Keratinocyte (primary cell): Measurements from ENCODE around the gene CCNL2. TPM values are rescaled to one million over a fixed set of nuclear protein-coding genes. Genes with fewer than 3 reads are reported as not detected.

Experiments
- DNase-seq: peaks from one replicate; pipeline ENCODE4 v3.0.0-alpha.2; 2011; ENCODE audit warnings: low read depth, missing footprints, low spot score
- FAIRE-seq: peaks from 2 replicates; lab custom pipeline; 2011; peaks lifted over from hg19 to GRCh38; lab: Jason Lieb, UNC
- H2AFZ ChIP-seq: 2 replicates; pipeline ENCODE4 v1.6.0; 2012; ENCODE audit warnings: low read length, control low read depth, inconsistent platforms; ENCODE audit not compliant: control insufficient read depth
- H3K27ac ChIP-seq: 2 replicates; pipeline ENCODE4 v1.5.1; 2011; ENCODE audit warnings: low read length; ENCODE audit not compliant: control insufficient read depth, insufficient read depth
- H3K27me3 ChIP-seq: 3 replicates; pipeline ENCODE4 v1.6.0; 2011; ENCODE audit warnings: low read length; ENCODE audit not compliant: control insufficient read depth, insufficient read depth; ENCODE audit errors: extremely low read depth
- H3K36me3 ChIP-seq, 2 experiments: 2 replicates in 1 of 2; 3 replicates in 1 of 2; pipeline ENCODE4 v1.5.1; 2011; ENCODE audit warnings: low read length in 2 of 2, mild to moderate bottlenecking in 1 of 2; ENCODE audit not compliant: control insufficient read depth in 2 of 2, insufficient read depth in 2 of 2; ENCODE audit errors: extremely low read depth in 1 of 2
- H3K4me1 ChIP-seq: 3 replicates; pipeline ENCODE4 v1.5.1; 2011; ENCODE audit warnings: low read length; ENCODE audit not compliant: control insufficient read depth, insufficient read depth; ENCODE audit errors: extremely low read depth
- H3K4me2 ChIP-seq: 3 replicates; pipeline ENCODE4 v1.6.0; 2011; ENCODE audit warnings: low read depth, low read length; ENCODE audit not compliant: control insufficient read depth, insufficient read depth; ENCODE audit errors: extremely low read depth
- H3K4me3 ChIP-seq, 3 experiments: fragments of 200-600 bp in 1 of 3; sonication (generic) in 1 of 3; 2 replicates in 2 of 3; 3 replicates in 1 of 3; pipeline ENCODE4 v1.5.1; 2011 to 2016; ENCODE audit warnings: low read length in 3 of 3, mild to moderate bottlenecking in 3 of 3, control low read depth in 2 of 3, inconsistent platforms in 1 of 3, low read depth in 1 of 3, mixed read lengths in 1 of 3, mixed run types in 1 of 3, moderate library complexity in 1 of 3; ENCODE audit not compliant: control insufficient read depth in 2 of 3, insufficient read depth in 2 of 3; ENCODE audit errors: extremely low read depth in 1 of 3
- H3K79me2 ChIP-seq: 2 replicates; pipeline ENCODE4 v1.6.0; 2012; ENCODE audit warnings: low read length; ENCODE audit not compliant: control insufficient read depth, insufficient read depth
- H3K9ac ChIP-seq: 3 replicates; pipeline ENCODE4 v1.6.0; 2011; ENCODE audit warnings: low read length; ENCODE audit not compliant: control insufficient read depth, insufficient read depth; ENCODE audit errors: extremely low read depth
- H3K9me1 ChIP-seq: 3 replicates; pipeline ENCODE4 v1.6.0; 2011; ENCODE audit warnings: low read length; ENCODE audit not compliant: control insufficient read depth, insufficient read depth; ENCODE audit errors: extremely low read depth
- H3K9me3 ChIP-seq: 2 replicates; pipeline ENCODE4 v1.5.1; 2012; ENCODE audit warnings: low read depth, low read length; ENCODE audit not compliant: control insufficient read depth
- H4K20me1 ChIP-seq: 3 replicates; pipeline ENCODE4 v1.6.0; 2011; ENCODE audit warnings: low read length; ENCODE audit not compliant: control insufficient read depth, insufficient read depth; ENCODE audit errors: extremely low read depth
- EZH2 ChIP-seq: IDR thresholded peaks from one replicate; pipeline ENCODE4 v1.6.1; 2012; ENCODE audit warnings: inconsistent platforms, mild to moderate bottlenecking, low read length, moderate library complexity
- dilution Hi-C: fragments of 300-500 bp; cut with MboI; formaldehyde crosslinking; loops from one replicate; pipeline ENCODE4 v1.7.0; 2020; ENCODE audit warnings: low sequenced_read_pairs; ENCODE audit not compliant: extremely low pct_ligation_motif_present
- polyA plus RNA-seq, 5 experiments: library from polyadenylated mRNA; depleted of rRNA in 3 of 5; stranded (reverse) in 3 of 5; stranded (forward) in 1 of 5; unstranded in 1 of 5; fragments of >200 nt; gene quantifications; 1 replicate in 1 of 5; 2 replicates in 3 of 5; 3 replicates in 1 of 5; pipeline versions ENCODE4 v1.2.1 to v1.2.3, GENCODE V29; 2011 to 2012; ENCODE audit warnings: missing spikeins in 2 of 5, low read depth in 1 of 5, low replicate concordance in 1 of 5
- TF ChIP-seq, protein P1 (sequence below), 3 experiments: IDR thresholded peaks in 1 of 3; conservative IDR thresholded peaks in 1 of 3; optimal IDR thresholded peaks in 1 of 3; 2 replicates in 2 of 3; 3 replicates in 1 of 3; pipeline versions ENCODE3 to v1.5.1; 2011; ENCODE audit warnings: low read length in 3 of 3, mild to moderate bottlenecking in 3 of 3, moderate library complexity in 2 of 3, control low read depth in 1 of 3, inconsistent platforms in 1 of 3; ENCODE audit not compliant: insufficient read depth in 2 of 3; ENCODE audit errors: extremely low read depth in 1 of 3

The CCNL2 gene
- polyA plus RNA-seq, 1 donor (not counting 4 experiments of a cell fraction or from before 2014, with no cell fraction given), result 140 TPM

GRCh38 chr1:1346501-1346890, 52.6 kb downstream of the CCNL2 start:
- Histone ChIP-seq H3K9ac (peak overlapping the region; percentile 28), H3K9me3 (no peaks in the 10 kb centered on the region), H3K79me2 (peaks cover 71% of the 10 kb centered on the region), H4K20me1 (no peaks in the 10 kb centered on the region), H2AFZ (no peak overlapping the region), H3K4me2 (peak overlapping the region; percentile 94), H3K36me3 (peaks cover 2 to 6% of the 10 kb centered on the region in 2 experiments), H3K4me1 (peaks cover 40% of the 10 kb centered on the region), H3K4me3 (peak overlapping the region; percentile 24 to 47 (median 44)), H3K27ac (peak overlapping the region; percentile 92), H3K9me1 (no peaks in the 10 kb centered on the region), H3K27me3 (no peaks in the 10 kb centered on the region)
- DNase-seq, result no peak
- dilution Hi-C loops, result no loop called here
- no peak for TF ChIP-seq EZH2
- TF ChIP-seq, protein P1, sequence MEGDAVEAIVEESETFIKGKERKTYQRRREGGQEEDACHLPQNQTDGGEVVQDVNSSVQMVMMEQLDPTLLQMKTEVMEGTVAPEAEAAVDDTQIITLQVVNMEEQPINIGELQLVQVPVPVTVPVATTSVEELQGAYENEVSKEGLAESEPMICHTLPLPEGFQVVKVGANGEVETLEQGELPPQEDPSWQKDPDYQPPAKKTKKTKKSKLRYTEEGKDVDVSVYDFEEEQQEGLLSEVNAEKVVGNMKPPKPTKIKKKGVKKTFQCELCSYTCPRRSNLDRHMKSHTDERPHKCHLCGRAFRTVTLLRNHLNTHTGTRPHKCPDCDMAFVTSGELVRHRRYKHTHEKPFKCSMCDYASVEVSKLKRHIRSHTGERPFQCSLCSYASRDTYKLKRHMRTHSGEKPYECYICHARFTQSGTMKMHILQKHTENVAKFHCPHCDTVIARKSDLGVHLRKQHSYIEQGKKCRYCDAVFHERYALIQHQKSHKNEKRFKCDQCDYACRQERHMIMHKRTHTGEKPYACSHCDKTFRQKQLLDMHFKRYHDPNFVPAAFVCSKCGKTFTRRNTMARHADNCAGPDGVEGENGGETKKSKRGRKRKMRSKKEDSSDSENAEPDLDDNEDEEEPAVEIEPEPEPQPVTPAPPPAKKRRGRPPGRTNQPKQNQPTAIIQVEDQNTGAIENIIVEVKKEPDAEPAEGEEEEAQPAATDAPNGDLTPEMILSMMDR (optimal IDR thresholded peaks at IDR 0.05 in 1 of 3, IDR thresholded peaks at IDR 0.05 in 1 of 3, conservative IDR thresholded peaks at IDR 0.05 in 1 of 3; ENCODE audit: extremely low read depth in 1 of 3, insufficient read depth in 2 of 3, low read length in 3 of 3), result no peak
- FAIRE-seq, result no peak

- Histone ChIP-seq H3K4me3 (peak overlapping the region; percentile 24 to 47 (median 44)), H3K36me3 (peaks cover 6 to 11% of the 10 kb centered on the region in 2 experiments), H3K27ac (peak overlapping the region; percentile 92), H4K20me1 (peaks cover 2% of the 10 kb centered on the region), H3K9ac (peak overlapping the region; percentile 79), H3K9me3 (no peaks in the 10 kb centered on the region), H3K4me2 (peak overlapping the region; percentile 94), H3K4me1 (peaks cover 40% of the 10 kb centered on the region), H3K27me3 (no peaks in the 10 kb centered on the region), H3K9me1 (no peaks in the 10 kb centered on the region), H3K79me2 (peaks cover 76% of the 10 kb centered on the region), H2AFZ (no peak overlapping the region)
- dilution Hi-C loops, result no loop called here
- DNase-seq, result no peak
- TF ChIP-seq, protein P1 (optimal IDR thresholded peaks at IDR 0.05 in 1 of 3, IDR thresholded peaks at IDR 0.05 in 1 of 3, conservative IDR thresholded peaks at IDR 0.05 in 1 of 3; ENCODE audit: extremely low read depth in 1 of 3, insufficient read depth in 2 of 3, low read length in 3 of 3), result no peak
- TF ChIP-seq EZH2, result no peak
- FAIRE-seq, result peak; percentile 20
Measured at GRCh38 chr1:1345860-1346500, 53.2 kb downstream of the CCNL2 start.
